Activated naive CD4-positive, alpha-beta T cell treated with anti-CD3 and anti-CD28 coated beads for 36 hours (primary cell): ENCODE data around the gene LRRC37B. TPM values are rescaled to one million over a fixed set of nuclear protein-coding genes. Genes with fewer than 3 reads are reported as not detected.
"Not testable (repeated sequence)": the region's sequence is repeated elsewhere in the genome, so short reads cannot be mapped to it uniquely, and the experiment has no call there.

ENCODE experiments used
- CTCF ChIA-PET: fragments of 350-600 bp; sonication (Branson Sonifier 250); formaldehyde crosslinking; loops from one replicate; lab custom pipeline; 2021; ENCODE audit warnings: antibody characterized with exemption; lab: Charles Lee
- DNase-seq: peaks from one replicate; pipeline ENCODE4 v3.0.0-alpha.2; 2020
- H3K27ac Mint-ChIP-seq: one replicate; pipeline ENCODE4 v1.8.0; 2021; ENCODE audit warnings: mild to moderate bottlenecking, mixed read lengths
- H3K27me3 Mint-ChIP-seq: one replicate; pipeline ENCODE4 v1.8.0; 2021; ENCODE audit warnings: low read depth, mixed read lengths
- H3K36me3 Mint-ChIP-seq: one replicate; pipeline ENCODE4 v1.8.0; 2021; ENCODE audit warnings: low read depth, mixed read lengths
- H3K4me1 Mint-ChIP-seq: one replicate; pipeline ENCODE4 v1.8.0; 2021; ENCODE audit warnings: low read depth, mixed read lengths
- H3K4me3 Mint-ChIP-seq: one replicate; pipeline ENCODE4 v1.8.0; 2021; ENCODE audit warnings: mild to moderate bottlenecking, moderate library complexity, mixed read lengths
- H3K9me3 Mint-ChIP-seq: one replicate; pipeline ENCODE4 v1.8.0; 2021; ENCODE audit warnings: mixed read lengths
- intact Hi-C: fragments of 100-400 bp; cut with micrococcal nuclease; formaldehyde crosslinking; loops from one replicate; pipeline ENCODE4 v1.15.1; 2023
- total RNA-seq, 2 experiments: library from RNA; stranded (reverse); gene quantifications; one replicate each; pipeline ENCODE4 v1.2.3, GENCODE V29; 2021

Gene LRRC37B
- total RNA-seq, 2 experiments from 2014 or later = 14.4 to 15.0 TPM

DNA sequence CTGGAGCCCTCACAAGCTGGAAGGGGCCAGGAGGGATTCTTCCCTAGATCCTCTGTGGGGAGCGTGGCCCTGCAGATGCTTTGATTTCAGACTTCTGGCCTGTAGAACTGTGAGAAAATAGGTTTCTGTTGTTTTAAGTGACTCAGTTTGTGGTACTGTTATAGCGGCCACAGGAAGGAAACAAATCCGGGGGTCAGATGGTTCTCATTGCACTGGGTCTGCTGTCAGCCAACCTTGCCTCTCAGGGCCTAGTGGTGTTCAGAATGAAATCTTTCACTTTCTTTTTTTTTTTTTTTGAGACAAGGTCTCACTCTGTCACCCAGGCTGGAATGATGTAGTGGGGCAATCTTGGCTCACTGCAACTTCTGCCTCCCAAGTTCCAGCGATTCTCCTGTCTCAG, 64.8 kb downstream of the LRRC37B start:
- DNase-seq = peak; percentile 12

DNA sequence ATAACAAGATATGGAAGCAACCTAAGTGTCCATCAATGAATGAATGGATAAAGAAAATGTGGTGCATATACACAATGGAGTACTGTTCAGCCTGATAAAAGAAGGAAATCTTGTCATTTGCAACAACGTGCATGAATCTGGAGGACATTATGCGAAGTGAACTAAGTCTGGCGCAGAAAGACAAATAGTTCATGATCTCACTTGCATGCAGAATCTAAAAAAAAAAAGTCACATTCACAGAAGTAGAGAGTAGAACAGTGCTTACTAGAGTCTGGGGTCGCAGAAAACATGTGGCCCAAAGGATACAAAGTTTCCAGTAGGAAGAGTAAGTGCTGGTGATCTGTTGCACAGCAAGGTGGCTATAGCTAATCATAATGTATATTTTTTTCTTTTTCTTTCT, 65.9 kb downstream of the LRRC37B start:
- H3K9me3 Mint-ChIP-seq, H3K4me3 Mint-ChIP-seq, H3K4me1 Mint-ChIP-seq, intact Hi-C loops, H3K27ac Mint-ChIP-seq, H3K27me3 Mint-ChIP-seq, DNase-seq, CTCF ChIA-PET, H3K36me3 Mint-ChIP-seq: not testable (repeated sequence)

More for the DNA sequence above, 64.8 kb downstream of the LRRC37B start:
- H3K4me3 Mint-ChIP-seq, CTCF ChIA-PET, intact Hi-C loops, H3K36me3 Mint-ChIP-seq, H3K27ac Mint-ChIP-seq, H3K27me3 Mint-ChIP-seq, H3K4me1 Mint-ChIP-seq, H3K9me3 Mint-ChIP-seq: not testable (repeated sequence)

DNA sequence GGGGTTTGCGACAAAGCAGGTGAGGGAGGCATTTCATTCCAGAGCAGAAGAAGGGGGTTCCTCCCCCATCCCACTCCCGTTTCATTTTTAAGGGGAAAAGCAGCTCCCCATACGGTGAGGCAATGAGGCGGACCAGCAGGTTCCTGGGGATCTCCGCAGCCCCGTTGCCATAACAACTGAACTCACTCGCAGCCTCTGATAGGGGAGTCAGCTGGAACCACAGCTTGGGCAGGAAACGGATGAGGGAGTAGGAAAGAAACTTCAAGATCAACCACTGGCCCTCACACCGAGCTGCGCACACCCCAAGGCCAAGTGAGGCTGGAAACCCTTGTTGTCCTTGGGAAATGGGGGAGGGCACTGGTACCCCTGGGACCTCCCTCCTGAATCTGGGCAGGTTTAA, 72.6 kb downstream of the LRRC37B start:
- peak; percentile 91 for DNase-seq
- H3K4me1 Mint-ChIP-seq, CTCF ChIA-PET, H3K9me3 Mint-ChIP-seq, H3K27me3 Mint-ChIP-seq, H3K36me3 Mint-ChIP-seq: not testable (repeated sequence)
- peak overlapping the region; percentile 74 for H3K4me3 Mint-ChIP-seq
- intact Hi-C loops = loop anchor here (2.0 kb wide), 1 partner anchor 47 kb away; no protein-coding TSS in a partner anchor
- H3K27ac Mint-ChIP-seq = peak overlapping the region; percentile 90

DNA sequence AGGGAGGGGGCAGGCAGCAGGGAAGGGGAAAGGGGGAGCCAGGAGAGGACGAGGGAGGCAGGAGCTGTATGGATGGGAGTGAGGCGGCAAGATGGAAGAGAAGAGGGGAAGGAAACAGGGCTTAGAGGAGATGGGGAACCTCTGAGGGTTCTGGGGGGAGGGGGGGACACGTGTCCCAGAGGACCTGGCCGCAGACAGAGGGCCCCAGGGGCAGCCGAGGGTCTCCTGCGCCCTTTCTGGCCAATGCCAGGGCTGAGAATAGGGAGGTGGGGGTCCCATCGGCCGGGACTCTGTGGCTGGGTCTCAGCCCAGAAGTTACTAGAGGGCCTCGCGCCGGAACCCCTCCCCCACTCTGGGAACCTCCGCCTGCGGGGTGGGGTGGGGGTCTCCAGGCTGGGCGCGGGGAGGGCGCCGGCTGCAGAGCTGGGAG, 76.4 kb downstream of the LRRC37B start:
- CTCF ChIA-PET = not testable (repeated sequence)
- H3K27ac Mint-ChIP-seq = peak overlapping the region; percentile 30

DNA sequence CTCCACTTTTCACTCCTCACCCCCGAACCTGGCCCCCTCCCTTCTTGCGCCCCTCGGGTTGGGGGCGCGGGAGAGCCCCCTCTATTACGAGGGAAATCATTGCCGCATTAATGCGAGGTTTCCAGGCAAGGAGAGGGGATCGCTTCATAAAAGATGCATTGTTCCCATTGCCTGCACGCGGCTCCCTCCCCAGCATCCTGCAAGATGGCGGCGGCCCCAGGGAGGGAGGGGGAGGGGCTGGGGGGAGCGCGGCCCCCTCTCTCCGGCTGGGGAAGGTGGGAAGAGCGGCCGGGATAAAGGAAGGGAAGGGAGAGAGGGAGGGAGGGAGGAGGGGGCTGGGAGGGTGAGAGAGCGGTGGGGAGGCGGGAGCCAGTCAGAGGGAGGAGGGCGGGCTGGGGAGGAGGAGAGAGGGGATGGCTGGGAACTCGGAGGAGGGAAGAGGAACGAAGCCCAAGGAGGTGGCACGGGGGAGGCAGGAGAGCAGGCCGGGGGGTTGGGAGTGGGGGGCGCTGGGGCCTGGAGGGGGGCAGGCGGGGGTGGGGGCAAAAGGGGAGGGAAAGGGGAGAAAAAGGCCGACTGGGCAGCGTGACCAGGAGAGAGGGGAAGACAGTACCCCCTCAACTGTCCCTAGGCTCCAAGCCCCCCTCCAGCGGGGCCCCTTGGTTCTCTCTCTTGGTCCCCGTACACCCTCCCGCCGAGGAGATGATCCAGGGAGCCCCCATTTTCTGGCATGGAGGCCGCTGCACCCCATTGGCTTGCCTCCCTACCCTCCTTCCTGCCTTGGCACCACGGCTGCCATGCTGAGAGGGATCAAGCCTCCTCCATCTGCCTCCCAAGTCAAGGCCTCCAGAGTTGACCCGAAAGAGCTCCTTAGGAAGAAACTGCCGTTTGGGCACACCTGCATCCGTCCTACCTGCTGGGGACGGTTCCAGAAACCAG, 77.1 kb downstream of the LRRC37B start:
- CTCF ChIA-PET, H3K4me1 Mint-ChIP-seq, H3K9me3 Mint-ChIP-seq, intact Hi-C loops, DNase-seq, H3K27me3 Mint-ChIP-seq, H3K36me3 Mint-ChIP-seq: not testable (repeated sequence)
- H3K4me3 Mint-ChIP-seq = peak overlapping the region; percentile 52
- peak overlapping the region; percentile 59 for H3K27ac Mint-ChIP-seq

More for the DNA sequence above, 76.4 kb downstream of the LRRC37B start:
- H3K4me3 Mint-ChIP-seq = peak overlapping the region; percentile 53
- H3K9me3 Mint-ChIP-seq, intact Hi-C loops, H3K4me1 Mint-ChIP-seq, H3K36me3 Mint-ChIP-seq, DNase-seq, H3K27me3 Mint-ChIP-seq: not testable (repeated sequence)

DNA sequence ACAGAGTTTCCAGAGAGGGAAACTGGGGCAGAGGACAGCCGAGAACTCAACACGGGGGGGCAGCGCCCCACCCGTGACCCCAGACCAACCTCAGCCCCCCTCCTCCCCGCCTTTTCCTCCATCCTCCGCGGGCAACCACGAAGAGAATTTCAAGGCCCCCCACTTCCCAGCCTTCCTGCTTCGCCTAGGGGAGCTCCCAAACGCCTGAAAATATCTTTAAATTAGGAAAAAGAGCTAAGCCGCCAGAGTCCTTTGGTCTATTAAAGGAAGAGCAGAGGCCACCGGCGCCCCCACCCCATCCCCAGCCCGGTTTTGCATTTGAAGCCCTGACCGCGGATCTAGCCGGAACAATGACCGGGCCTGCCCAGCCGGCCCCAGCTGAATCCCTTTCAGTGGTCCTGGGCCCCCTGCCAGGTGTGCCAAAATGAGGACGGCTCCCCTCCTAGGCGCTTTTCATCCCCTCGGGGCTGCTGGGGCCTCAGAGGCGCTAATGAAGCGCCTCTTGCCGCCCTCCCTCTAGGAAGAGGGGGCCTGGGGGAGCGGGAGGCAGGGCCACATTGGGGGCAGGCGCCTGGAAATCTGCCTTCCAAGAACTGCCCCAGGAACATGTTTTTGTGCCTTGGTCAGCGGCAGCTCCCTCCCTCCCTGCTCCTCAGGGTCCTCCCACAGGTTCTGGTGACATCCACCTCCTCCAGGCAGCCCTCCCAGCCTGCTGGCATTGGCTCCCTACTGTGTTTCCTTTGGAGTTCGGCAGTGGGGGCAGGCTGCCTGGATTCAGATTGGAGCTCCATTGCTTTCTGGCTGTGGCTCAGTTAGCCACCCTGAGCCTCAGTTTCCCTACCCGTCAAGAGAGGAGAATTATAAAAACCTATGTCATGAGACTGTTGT, 78.0 kb downstream of the LRRC37B start:
- H3K27me3 Mint-ChIP-seq, H3K4me1 Mint-ChIP-seq, CTCF ChIA-PET, intact Hi-C loops, H3K9me3 Mint-ChIP-seq, DNase-seq, H3K36me3 Mint-ChIP-seq: not testable (repeated sequence)
- peak overlapping the region; percentile 21 for H3K27ac Mint-ChIP-seq
- H3K4me3 Mint-ChIP-seq = peak overlapping the region; percentile 52

DNA sequence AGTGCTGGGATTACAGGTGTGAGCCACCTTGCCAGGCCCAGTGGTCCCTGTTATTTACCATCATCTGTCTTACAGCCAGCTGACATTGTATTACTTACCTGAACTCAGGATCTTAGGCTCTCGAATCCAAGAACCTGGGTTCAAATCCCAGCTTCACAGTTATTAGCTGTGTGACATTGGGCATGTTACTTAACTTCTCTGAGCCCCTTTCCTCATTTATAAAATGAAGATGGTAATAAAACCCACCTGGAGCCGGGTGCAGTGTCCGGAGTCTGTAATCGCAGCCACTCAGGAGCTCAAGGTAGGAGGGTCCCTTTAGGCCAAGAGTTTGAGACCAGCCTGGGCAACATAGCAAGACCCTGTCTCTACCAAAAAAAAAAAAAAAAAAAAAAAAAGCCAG, 79.7 kb downstream of the LRRC37B start:
- CTCF ChIA-PET = interaction anchor here (0.6 kb wide), 1 partner anchor 27 kb away, joined by 3 read pairs; no protein-coding TSS in a partner anchor
- H3K4me3 Mint-ChIP-seq, H3K27ac Mint-ChIP-seq, intact Hi-C loops, H3K4me1 Mint-ChIP-seq, H3K9me3 Mint-ChIP-seq, H3K36me3 Mint-ChIP-seq, H3K27me3 Mint-ChIP-seq, DNase-seq: not testable (repeated sequence)

DNA sequence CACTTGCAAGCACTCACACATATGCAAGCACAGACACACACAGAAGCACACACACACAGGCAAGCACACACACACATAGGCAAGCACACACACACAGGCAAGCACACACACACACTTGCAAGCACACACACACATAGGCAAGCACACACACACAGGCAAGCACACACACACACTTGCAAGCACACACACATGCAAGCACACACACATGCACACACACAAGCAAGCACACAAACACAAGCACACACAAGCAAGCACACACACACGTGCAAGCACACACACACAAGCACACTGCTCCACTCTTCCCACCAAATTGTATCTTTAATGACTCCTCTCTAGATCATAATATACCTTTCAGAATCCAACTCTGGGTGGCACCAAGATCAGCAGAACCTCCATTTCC, 84.9 kb downstream of the LRRC37B start:
- DNase-seq, H3K27ac Mint-ChIP-seq, H3K4me1 Mint-ChIP-seq, H3K4me3 Mint-ChIP-seq, H3K36me3 Mint-ChIP-seq, intact Hi-C loops, H3K9me3 Mint-ChIP-seq, CTCF ChIA-PET, H3K27me3 Mint-ChIP-seq: not testable (repeated sequence)

DNA sequence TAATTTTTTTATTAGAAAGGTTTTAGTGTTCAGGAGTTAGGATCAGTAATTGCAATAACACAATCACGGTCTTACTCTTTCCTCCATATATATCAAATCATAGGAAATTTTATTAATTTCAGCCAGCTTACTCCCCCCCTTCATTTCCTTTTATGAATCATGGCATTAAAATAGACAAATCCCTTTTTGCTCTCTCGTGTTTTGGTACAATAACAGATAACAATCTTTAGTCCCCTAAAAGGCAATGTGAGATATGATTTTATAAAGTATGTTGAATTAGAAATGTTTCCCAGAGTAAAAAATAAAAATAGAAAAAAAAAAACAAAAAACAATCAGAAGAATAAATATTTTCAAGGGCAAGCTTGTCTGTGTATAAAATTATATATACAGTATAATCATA, 92.5 kb downstream of the LRRC37B start:
- Mint-ChIP-seq H3K4me1 (peaks cover 17% of the 10 kb centered on the region), H3K36me3 (no peaks in the 10 kb centered on the region), H3K4me3 (no peak overlapping the region), H3K27me3 (no peaks in the 10 kb centered on the region), H3K27ac (no peak overlapping the region), H3K9me3 (no peaks in the 10 kb centered on the region)
- no peak for DNase-seq
- intact Hi-C loops = no loop called here
- CTCF ChIA-PET = interaction anchor here (0.7 kb wide), 1 partner anchor 39 kb away, joined by 3 read pairs; no protein-coding TSS in a partner anchor

DNA sequence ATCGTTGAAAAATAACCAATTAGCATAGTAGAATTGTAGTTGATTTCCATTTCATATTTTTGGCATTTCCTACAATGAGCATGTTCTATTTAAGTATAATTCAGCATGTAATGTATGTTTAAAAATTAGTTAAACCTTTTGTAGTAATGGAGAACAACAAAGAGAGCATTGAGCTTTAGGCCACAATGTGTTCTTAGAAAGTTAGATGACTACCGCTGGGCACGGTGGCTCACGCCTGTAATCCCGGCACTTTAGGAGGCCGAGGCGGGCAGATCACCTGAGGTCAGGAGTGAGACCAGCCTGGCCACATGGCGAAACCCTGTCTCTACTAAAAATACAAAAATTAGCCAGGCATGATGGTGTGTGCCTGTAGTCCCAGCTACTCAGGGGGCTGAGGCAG, 93.1 kb downstream of the LRRC37B start:
- DNase-seq, H3K36me3 Mint-ChIP-seq, H3K4me3 Mint-ChIP-seq, H3K9me3 Mint-ChIP-seq, CTCF ChIA-PET, H3K27ac Mint-ChIP-seq, intact Hi-C loops, H3K27me3 Mint-ChIP-seq: not testable (repeated sequence)
- H3K4me1 Mint-ChIP-seq = peaks cover 21% of the 10 kb centered on the region

DNA sequence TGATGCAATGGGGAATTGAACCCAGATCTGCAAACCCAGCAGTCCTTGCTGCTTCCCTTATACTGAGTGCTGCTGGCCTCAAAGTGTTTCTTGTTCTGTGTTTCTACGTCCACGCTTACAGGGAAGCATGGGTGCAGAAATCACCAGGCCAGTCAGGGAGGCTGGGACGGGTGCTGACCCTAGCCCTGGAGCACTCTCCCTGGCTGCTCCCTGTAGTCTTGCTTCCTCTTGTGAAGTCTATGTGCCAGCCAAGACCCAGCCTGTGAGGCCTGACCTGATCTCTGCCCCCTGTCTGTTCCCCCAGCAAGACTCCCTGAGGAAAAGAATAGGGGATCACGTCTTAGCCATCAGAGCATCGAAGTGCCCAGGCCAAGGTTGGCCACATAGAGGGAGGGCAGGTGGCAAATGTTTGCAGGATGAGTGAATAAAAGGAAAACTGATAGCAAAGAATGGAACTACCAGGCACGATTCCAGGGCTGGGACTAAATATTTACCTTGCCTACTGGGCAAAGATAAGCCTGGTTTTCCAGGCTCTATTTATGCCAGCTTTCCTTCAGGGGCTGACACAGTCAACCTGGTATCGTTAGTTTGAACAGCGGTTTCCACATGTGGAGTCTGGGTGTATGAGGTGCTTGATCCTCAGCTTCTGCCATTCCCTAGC, 93.9 kb downstream of the LRRC37B start:
- intact Hi-C loops = no loop called here
- Mint-ChIP-seq H3K27me3 (no peaks in the 10 kb centered on the region), H3K4me1 (peaks cover 26% of the 10 kb centered on the region), H3K9me3 (no peaks in the 10 kb centered on the region), H3K27ac (no peak overlapping the region), H3K4me3 (no peak overlapping the region), H3K36me3 (no peaks in the 10 kb centered on the region)
- no peak for DNase-seq
- CTCF ChIA-PET = interaction anchor here (0.6 kb wide), 1 partner anchor 320 kb away, joined by 4 read pairs; no protein-coding TSS in a partner anchor

DNA sequence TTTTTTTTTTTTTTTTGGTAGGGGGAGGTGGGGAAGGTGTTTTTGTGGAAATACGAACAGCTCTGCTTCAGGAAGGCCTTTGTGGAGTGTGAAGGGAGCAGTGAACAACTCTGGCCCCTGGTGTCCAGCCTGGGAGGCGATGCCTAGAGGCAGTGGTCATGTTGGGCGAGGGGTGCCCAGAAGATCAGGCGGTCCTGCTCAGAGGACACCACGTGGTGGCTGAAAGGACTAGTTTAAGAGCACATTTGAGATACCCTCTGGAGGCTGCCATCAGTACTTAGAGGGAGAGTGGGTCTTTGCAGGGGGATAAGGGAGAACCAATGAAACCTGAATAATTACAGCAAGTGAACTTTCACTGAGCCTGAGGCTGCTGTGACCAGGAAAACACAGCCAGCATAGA, 95.0 kb downstream of the LRRC37B start:
- H3K4me3 Mint-ChIP-seq = no peak overlapping the region
- intact Hi-C loops = no loop called here
- no peaks in the 10 kb centered on the region for H3K9me3 Mint-ChIP-seq
- H3K27ac Mint-ChIP-seq = no peak overlapping the region
- H3K36me3 Mint-ChIP-seq = no peaks in the 10 kb centered on the region
- no peaks in the 10 kb centered on the region for H3K27me3 Mint-ChIP-seq
- DNase-seq = no peak
- CTCF ChIA-PET = no interaction called here
- peaks cover 32% of the 10 kb centered on the region for H3K4me1 Mint-ChIP-seq
